Suprapubic skin (tissue), 3 donors: Measurements from ENCODE around the gene ASS1.

ENCODE experiments used
- CTCF ChIP-seq, 2 donors: fragments of 200-600 bp in 1 of 2; fragments of 450-650 bp in 1 of 2; sonication (generic) in 1 of 2; IDR thresholded peaks; one replicate each; pipeline ENCODE4 v1.5.1; 2016 to 2019; ENCODE audit warnings: antibody characterized with exemption in 2 of 2, mild to moderate bottlenecking in 1 of 2, moderate library complexity in 1 of 2
- EP300 ChIP-seq: sonication (generic); formaldehyde crosslinking; IDR thresholded peaks from one replicate; pipeline ENCODE4 v1.6.1; 2017; ENCODE audit warnings: antibody characterized with exemption

DNA sequence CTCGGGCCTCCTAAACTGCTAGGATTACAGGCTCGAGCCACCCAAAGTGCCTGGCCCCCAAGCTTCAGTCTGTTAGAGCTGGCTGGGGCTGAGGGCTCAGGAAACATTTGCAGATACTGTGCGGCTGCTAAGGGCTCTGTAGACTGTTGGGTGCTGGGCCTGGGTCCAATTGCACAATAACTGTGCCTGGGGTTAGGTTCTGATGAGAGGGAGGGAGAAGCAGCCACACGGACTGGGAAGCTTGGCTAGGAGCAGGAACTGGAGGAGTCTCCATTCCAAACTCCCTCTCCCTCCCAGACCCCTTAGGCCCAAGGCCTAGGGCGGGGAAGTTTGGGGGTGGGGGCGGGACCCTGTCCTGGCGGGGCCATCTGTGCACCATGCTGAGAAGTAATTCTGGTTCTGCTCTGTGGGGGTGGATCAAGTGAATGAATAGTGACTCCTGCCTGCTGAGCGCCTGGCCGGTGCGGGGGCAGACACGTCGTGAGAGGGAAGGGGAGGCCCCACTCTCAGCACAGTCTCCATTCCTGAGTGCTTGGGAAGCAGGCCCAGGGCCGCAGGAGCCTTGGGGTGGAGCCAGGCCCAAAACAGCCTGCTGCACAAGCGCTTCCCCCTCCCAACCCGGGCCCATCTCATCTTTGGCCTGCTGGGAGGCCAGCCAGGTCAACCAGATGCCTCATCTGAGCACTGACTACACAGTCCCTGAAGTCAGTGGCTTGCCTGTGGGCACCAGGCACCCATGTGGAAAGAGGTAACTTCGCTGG, 1.5 kb downstream of the ASS1 start:
- no peak for TF ChIP-seq CTCF (IDR thresholded peaks at IDR 0.05)
- no peak for TF ChIP-seq EP300
